22Rv1 (cell line): ENCODE measurements around the gene S100A11.
"Not testable (repeated sequence)": the region's sequence is repeated elsewhere in the genome, so short reads cannot be mapped to it uniquely, and the experiment has no call there.

Source experiments
- CTCF ChIP-seq: fragments of 450-650 bp; IDR thresholded peaks from 2 replicates; pipeline ENCODE4 v1.5.1; 2017; ENCODE audit warnings: mild to moderate bottlenecking
- ZFX ChIP-seq: fragments of 450-650 bp; IDR thresholded peaks from 2 replicates; pipeline ENCODE4 v1.6.1; 2017; ENCODE audit warnings: antibody characterized with exemption, borderline replicate concordance

GRCh38 chr1:152080494-152080893 is 43.7 kb upstream of the S100A11 start:
- TF ChIP-seq CTCF, ZFX: not testable (repeated sequence)
